Activated CD8-positive, alpha-beta T cell treated with anti-CD3 and anti-CD28 coated beads for 36 hours (primary cell): Measurements from ENCODE around the gene RPL10A. TPM values are rescaled to one million over a fixed set of nuclear protein-coding genes. Genes with fewer than 3 reads are reported as not detected.

Source experiments
- ATAC-seq: fragments of 200-7000 bp; cut with Tn5 transposase; one replicate; pipeline ENCODE4 v1.10.0; 2021; ENCODE audit warnings: mild to moderate bottlenecking, moderate library complexity
- CTCF ChIA-PET: fragments of 350-600 bp; sonication (Branson Sonifier 250); formaldehyde crosslinking; loops from one replicate; lab custom pipeline; 2021; ENCODE audit warnings: antibody characterized with exemption; lab: Charles Lee
- POLR2A ChIA-PET: fragments of 350-600 bp; sonication (Branson Sonifier 250); formaldehyde crosslinking; loops from one replicate; lab custom pipeline; 2021; ENCODE audit warnings: antibody characterized with exemption; lab: Charles Lee
- DNase-seq: peaks from one replicate; pipeline ENCODE4 v3.0.0-alpha.2; 2020
- H3K27ac Mint-ChIP-seq: one replicate; pipeline ENCODE4 v1.8.0; 2021; ENCODE audit warnings: mild to moderate bottlenecking, mixed read lengths
- H3K27me3 Mint-ChIP-seq: one replicate; pipeline ENCODE4 v1.8.0; 2021; ENCODE audit warnings: mixed read lengths
- H3K36me3 Mint-ChIP-seq: one replicate; pipeline ENCODE4 v1.8.0; 2021; ENCODE audit warnings: low read depth, mixed read lengths
- H3K4me1 Mint-ChIP-seq: one replicate; pipeline ENCODE4 v1.8.0; 2021; ENCODE audit warnings: low read depth, mixed read lengths
- H3K4me3 Mint-ChIP-seq: one replicate; pipeline ENCODE4 v1.8.0; 2021; ENCODE audit warnings: mild to moderate bottlenecking, moderate library complexity, mixed read lengths
- H3K9me3 Mint-ChIP-seq: one replicate; pipeline ENCODE4 v1.8.0; 2021; ENCODE audit warnings: mixed read lengths
- intact Hi-C: fragments of 100-400 bp; cut with micrococcal nuclease; formaldehyde crosslinking; loops from one replicate; pipeline ENCODE4 v1.10.0; 2022
- total RNA-seq, 2 experiments: library from RNA; stranded (reverse); gene quantifications; one replicate each; pipeline ENCODE4 v1.2.3, GENCODE V29; 2021
- TF ChIP-seq, protein P1 (sequence below): fragments of 200-600 bp; IDR thresholded peaks from one replicate; pipeline ENCODE4 v1.8.0; 2022; ENCODE audit warnings: antibody characterized with exemption, mild to moderate bottlenecking

RPL10A gene
- total RNA-seq, 2 experiments from 2014 or later, result 2,322 to 2,393 TPM

- TF ChIP-seq, protein P1, sequence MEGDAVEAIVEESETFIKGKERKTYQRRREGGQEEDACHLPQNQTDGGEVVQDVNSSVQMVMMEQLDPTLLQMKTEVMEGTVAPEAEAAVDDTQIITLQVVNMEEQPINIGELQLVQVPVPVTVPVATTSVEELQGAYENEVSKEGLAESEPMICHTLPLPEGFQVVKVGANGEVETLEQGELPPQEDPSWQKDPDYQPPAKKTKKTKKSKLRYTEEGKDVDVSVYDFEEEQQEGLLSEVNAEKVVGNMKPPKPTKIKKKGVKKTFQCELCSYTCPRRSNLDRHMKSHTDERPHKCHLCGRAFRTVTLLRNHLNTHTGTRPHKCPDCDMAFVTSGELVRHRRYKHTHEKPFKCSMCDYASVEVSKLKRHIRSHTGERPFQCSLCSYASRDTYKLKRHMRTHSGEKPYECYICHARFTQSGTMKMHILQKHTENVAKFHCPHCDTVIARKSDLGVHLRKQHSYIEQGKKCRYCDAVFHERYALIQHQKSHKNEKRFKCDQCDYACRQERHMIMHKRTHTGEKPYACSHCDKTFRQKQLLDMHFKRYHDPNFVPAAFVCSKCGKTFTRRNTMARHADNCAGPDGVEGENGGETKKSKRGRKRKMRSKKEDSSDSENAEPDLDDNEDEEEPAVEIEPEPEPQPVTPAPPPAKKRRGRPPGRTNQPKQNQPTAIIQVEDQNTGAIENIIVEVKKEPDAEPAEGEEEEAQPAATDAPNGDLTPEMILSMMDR, result no peak
- H3K4me3 Mint-ChIP-seq, result no peak overlapping the region
- no peak for DNase-seq
- no peaks in the 10 kb centered on the region for H3K36me3 Mint-ChIP-seq
- no peaks in the 10 kb centered on the region for H3K4me1 Mint-ChIP-seq
- intact Hi-C loops, result no loop called here
- no peaks in the 10 kb centered on the region for H3K9me3 Mint-ChIP-seq
- ATAC-seq, result no peak
- H3K27ac Mint-ChIP-seq, result no peak overlapping the region
- CTCF ChIA-PET, result no interaction called here
- H3K27me3 Mint-ChIP-seq, result no peaks in the 10 kb centered on the region
- POLR2A ChIA-PET, result no interaction called here
These were observed 28.9 kb upstream of the RPL10A start for GRCh38 chr6:35439308-35439707.

GRCh38 chr6:35441205-35441604, 27.0 kb upstream of the RPL10A start:
- Mint-ChIP-seq H3K9me3 (no peaks in the 10 kb centered on the region), H3K4me1 (peaks cover 4% of the 10 kb centered on the region), H3K4me3 (no peak overlapping the region), H3K27ac (no peak overlapping the region), H3K36me3 (no peaks in the 10 kb centered on the region), H3K27me3 (no peaks in the 10 kb centered on the region)
- TF ChIP-seq, protein P1, result no peak
- ATAC-seq (no peak), DNase-seq (no peak)
- ChIA-PET POLR2A (interaction anchor here (1.3 kb wide), 1 partner anchor 96 kb away, joined by 3 read pairs; no protein-coding TSS in a partner anchor), CTCF (no interaction called here)
- intact Hi-C loops, result no loop called here

DNA sequence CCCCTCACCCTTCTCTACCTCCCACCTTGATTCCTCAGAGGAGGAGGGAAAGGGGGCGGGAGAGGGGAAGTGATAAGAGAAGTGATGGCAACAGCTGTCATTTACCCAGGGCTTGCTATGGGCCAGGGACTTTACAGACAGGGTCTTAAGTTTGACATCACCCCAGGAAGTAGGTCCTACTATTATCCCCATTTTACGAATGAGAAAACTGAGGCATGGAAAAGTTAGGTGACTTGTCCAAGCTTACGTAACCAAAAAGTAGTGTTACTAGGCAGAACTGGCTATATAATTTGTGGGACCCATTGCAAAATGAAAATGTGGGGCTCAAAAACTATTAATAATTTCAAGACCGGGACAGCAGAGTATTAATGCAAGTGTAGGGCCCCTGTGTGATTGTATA, 26.6 kb upstream of the RPL10A start:
- H3K9me3 Mint-ChIP-seq, result no peaks in the 10 kb centered on the region
- no peaks in the 10 kb centered on the region for H3K27me3 Mint-ChIP-seq
- ChIA-PET CTCF (no interaction called here), POLR2A (interaction anchor here (1.3 kb wide), 1 partner anchor 97 kb away, joined by 3 read pairs; no protein-coding TSS in a partner anchor)
- no peak for ATAC-seq
- no peaks in the 10 kb centered on the region for H3K36me3 Mint-ChIP-seq
- no peak overlapping the region for H3K27ac Mint-ChIP-seq
- intact Hi-C loops, result no loop called here
- no peak for DNase-seq
- TF ChIP-seq, protein P1, result no peak
- no peak overlapping the region for H3K4me3 Mint-ChIP-seq
- H3K4me1 Mint-ChIP-seq, result peaks cover 4% of the 10 kb centered on the region

DNA sequence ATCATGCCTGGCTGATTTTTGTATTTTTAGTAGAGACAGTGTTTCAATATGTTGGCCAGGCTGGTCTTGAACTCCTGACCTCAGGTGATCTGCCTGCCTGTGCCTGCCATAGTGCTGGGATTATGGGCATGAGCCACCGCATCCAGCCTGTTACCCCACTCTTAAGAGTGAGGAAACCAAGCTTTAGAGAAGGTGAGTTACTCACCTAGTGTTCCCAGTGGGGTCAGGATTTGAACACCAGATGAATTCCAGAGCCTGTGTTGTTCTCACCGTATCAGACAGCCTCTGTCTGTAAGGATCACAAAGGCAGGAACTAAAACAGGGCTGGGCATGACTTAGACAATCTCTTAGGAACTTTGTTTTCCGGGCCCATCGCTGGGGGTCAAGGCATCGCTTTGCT, 25.5 kb upstream of the RPL10A start:
- DNase-seq (no peak), ATAC-seq (no peak)
- no peak overlapping the region for H3K27ac Mint-ChIP-seq
- POLR2A ChIA-PET, result no interaction called here
- H3K4me1 Mint-ChIP-seq, result peaks cover 4% of the 10 kb centered on the region
- no peak overlapping the region for H3K4me3 Mint-ChIP-seq
- intact Hi-C loops, result no loop called here
- TF ChIP-seq, protein P1, result no peak
- no peaks in the 10 kb centered on the region for H3K9me3 Mint-ChIP-seq
- H3K27me3 Mint-ChIP-seq, result no peaks in the 10 kb centered on the region
- CTCF ChIA-PET, result interaction anchor here (0.7 kb wide), 1 partner anchor 100 kb away, joined by 3 read pairs; the partner anchor contains the start of gene PPARD
- no peaks in the 10 kb centered on the region for H3K36me3 Mint-ChIP-seq

DNA sequence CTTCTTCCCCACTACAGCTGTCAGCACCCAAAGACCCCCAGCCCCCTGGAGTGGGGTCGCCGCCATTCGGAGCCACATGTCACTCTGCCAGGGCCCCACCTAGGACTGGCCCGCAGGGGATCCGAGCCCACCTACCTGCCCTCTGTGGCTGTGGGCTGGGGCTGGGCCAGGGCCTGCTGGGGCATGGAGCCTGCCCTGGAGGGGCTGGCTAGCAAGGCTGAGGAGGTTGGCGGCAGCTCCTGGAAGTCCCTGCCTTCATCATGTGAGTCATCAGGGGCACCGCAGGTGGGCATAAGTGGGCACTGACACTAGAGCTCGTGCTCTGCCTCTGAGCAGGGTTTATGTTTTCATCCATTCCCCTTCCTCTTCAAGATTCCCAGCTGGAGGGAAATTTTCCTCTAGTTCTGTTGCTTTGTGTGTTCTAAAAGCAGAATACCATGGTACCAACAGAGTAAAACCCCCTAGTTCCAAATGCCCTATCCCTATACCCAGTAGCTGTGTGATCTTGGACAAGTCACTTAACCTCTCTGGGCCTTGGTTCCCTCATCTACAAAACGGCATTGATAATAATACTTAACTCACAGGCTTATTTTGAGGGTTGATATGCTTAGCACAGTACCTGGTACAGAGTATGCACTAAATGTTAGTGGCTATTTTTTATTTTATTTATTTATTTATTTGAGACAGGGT, 24.7 kb upstream of the RPL10A start:
- no peaks in the 10 kb centered on the region for H3K9me3 Mint-ChIP-seq
- ChIA-PET POLR2A (interaction anchor here (0.5 to 1.6 kb wide), 2 partner anchors 24 to 42 kb away, joined by 3 to 7 read pairs; partner anchors contain the start of gene RPL10A), CTCF (interaction anchor here (0.7 kb wide), 1 partner anchor 101 kb away, joined by 3 read pairs; the partner anchor contains the start of gene PPARD)
- intact Hi-C loops, result no loop called here
- no peak overlapping the region for H3K27ac Mint-ChIP-seq
- TF ChIP-seq, protein P1, result no peak
- peaks cover 4% of the 10 kb centered on the region for H3K4me1 Mint-ChIP-seq
- no peak overlapping the region for H3K4me3 Mint-ChIP-seq
- DNase-seq (no peak), ATAC-seq (no peak)
- H3K36me3 Mint-ChIP-seq, result no peaks in the 10 kb centered on the region
- no peaks in the 10 kb centered on the region for H3K27me3 Mint-ChIP-seq
